ENCODE measurements around the gene PRR11.
"Not testable (repeated sequence)": the region's sequence is repeated elsewhere in the genome, so short reads cannot be mapped to it uniquely, and the experiment has no call there.

Gene PRR11

DNA sequence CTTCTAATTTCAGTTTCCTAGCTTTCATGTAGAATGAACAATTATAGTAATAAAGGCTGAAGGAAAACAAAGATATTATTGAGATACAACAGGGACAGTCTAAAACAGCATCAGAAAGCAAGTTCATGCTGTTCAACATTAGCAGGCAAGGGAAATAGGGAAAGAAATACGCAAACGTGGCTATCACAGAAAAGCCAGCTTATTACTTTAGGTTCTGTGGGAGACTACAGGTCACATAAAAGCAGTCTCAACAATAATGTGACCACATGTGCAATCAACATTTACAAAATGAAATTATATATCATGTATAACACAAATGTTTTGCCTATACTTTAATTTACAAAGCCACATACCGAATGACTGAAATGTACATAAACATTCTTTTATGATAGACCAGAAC, 44.0 kb upstream of the PRR11 start:
- no peak overlapping the region for H3K27ac ChIP-seq
- TF ChIP-seq ZFX (IDR thresholded peaks at IDR 0.05), result no peak
- TF ChIP-seq, protein P1, sequence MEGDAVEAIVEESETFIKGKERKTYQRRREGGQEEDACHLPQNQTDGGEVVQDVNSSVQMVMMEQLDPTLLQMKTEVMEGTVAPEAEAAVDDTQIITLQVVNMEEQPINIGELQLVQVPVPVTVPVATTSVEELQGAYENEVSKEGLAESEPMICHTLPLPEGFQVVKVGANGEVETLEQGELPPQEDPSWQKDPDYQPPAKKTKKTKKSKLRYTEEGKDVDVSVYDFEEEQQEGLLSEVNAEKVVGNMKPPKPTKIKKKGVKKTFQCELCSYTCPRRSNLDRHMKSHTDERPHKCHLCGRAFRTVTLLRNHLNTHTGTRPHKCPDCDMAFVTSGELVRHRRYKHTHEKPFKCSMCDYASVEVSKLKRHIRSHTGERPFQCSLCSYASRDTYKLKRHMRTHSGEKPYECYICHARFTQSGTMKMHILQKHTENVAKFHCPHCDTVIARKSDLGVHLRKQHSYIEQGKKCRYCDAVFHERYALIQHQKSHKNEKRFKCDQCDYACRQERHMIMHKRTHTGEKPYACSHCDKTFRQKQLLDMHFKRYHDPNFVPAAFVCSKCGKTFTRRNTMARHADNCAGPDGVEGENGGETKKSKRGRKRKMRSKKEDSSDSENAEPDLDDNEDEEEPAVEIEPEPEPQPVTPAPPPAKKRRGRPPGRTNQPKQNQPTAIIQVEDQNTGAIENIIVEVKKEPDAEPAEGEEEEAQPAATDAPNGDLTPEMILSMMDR (conservative IDR thresholded peaks at IDR 0.05), result no peak

DNA sequence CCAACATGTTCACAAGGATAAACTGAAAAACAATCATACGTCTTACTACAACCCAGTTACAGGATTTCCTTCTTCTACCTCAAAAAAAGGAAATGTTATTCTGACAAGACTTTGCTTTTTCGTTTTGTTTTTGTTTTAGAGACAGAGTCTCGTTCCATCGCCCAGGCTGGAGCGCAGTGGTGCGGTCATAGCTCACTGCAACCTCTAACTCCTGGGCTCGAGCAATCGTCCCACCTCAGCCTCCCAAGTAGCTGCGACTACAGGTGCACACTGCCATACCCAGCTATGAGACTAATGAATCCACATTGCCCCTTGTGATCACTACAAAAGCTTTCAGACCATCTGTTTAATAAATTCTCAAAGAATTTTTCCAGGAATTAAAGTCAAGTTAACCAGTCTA, 40.1 kb upstream of the PRR11 start:
- H3K27ac ChIP-seq, result no peak overlapping the region
- no peak for TF ChIP-seq ZFX (IDR thresholded peaks at IDR 0.05)
- TF ChIP-seq, protein P1 (conservative IDR thresholded peaks at IDR 0.05), result no peak

DNA sequence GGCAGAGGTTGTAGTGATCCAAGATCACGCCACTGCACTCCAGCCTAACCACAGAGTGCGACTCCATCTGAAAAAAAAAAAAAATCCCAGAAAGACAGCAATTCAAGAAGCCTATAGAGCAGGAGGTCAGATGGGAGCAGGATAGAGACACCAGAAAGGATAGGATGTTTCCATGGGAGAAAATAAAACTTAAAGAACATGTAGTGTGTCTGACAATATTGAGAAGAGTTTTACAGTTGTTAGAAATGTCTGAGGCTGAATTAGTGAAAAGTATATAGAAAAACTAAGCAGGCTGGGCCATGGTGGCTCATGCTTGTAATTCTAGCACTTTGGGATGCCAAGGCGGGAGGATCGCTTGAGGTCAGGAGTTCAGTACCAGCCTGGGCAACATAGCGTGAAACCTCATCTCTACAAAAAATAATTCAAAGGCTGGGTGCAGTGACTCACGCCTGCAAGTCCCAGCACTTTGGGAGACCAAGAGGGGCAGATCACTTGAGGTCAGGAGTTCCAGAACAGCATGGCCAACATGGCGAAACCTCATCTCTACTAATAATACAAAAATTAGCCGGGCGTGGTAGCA, 33.6 kb upstream of the PRR11 start:
- no peak for TF ChIP-seq ZFX (IDR thresholded peaks at IDR 0.05)
- TF ChIP-seq, protein P1 (conservative IDR thresholded peaks at IDR 0.05), result no peak
- H3K27ac ChIP-seq, result no peak overlapping the region

DNA sequence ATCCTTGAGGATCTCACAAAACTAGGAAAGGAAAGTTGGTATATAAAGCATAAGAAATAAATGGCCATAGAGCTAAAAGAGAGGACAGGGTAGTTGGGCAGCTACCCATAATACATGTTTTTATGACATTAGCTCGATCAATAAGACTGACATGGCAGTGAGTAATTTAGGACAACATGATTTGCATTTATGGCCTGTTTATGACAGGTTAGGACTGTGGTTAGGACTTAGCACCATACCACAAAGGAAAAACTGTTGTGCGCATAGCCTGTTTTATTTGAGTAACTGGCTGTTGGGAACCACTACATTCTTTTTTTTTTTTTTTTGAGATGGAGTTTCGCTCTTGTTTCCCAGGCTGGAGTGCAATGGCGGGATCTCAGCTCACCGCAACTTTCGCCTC, 30.9 kb upstream of the PRR11 start:
- no peak overlapping the region for H3K27ac ChIP-seq
- TF ChIP-seq, protein P1 (conservative IDR thresholded peaks at IDR 0.05), result no peak
- TF ChIP-seq ZFX (IDR thresholded peaks at IDR 0.05), result no peak

DNA sequence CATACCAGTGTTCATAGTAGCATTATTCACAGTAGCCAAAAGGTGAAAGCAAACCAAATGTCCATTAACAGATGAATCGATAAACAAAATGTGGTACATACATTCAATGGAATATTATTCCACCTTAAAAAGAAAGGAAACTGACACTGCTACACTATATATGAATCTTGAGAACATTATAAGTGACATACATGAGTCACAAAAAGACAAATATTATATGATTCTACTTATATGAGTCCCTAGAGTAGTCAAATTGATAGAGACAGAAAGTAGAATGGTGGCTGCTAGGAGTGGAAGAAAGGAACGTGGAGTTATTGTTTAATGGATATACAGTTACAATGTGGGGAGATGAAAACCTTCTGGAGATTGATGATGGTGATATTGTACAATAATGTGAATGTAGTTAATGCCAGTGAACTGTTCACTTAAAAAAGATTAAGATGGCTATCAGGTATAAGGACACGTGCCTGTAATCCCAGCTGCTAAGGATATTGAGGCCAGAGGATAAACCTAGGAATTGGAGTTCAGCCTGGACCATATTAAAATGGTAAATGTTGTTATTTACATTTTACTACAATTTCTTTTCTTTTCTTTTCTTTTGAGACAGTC, 28.6 kb upstream of the PRR11 start:
- TF ChIP-seq, protein P1 (conservative IDR thresholded peaks at IDR 0.05), result no peak
- no peak overlapping the region for H3K27ac ChIP-seq

DNA sequence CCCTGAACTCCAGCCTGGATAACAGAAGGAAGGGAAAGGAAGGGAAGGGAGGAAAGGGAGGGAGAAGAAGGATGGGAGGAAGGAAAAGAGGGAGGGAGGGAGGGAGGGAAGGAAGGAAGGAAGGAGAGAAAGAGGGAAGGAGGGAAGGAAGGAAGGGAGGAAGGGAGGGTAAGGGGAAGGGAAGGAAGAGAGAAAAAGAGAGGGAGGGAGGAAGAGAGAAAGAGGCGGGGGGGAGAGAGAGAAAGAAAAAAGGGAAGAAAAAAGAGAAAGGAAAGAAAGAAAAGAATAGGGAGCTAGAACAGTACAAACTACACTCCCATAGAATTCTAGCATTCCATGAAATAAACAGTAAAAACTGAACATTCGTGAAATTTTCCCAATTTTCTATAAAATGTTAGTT, 25.7 kb upstream of the PRR11 start:
- no peak overlapping the region for H3K27ac ChIP-seq
- no peak for TF ChIP-seq ZFX (IDR thresholded peaks at IDR 0.05)
- TF ChIP-seq, protein P1 (conservative IDR thresholded peaks at IDR 0.05), result no peak

DNA sequence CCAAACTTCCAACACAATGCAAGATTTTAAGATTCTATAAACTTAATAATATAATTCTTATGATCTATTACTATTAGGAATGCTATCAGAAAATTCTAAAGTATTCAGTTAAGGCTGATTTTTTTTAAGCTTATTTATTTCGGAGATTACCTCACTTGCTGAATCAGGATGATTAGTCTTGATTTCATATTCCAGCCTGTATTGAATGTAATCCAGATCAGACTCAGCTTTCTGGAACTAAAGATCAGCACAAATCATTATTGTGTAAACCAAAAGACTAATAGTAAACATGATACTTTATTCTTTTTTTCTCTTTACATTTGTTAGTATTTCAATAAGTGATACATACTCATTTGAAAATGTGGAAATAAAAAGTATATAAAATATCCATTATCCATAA, 24.4 kb upstream of the PRR11 start:
- H3K27ac ChIP-seq, result no peak overlapping the region
- TF ChIP-seq, protein P1 (conservative IDR thresholded peaks at IDR 0.05), result no peak
- no peak for TF ChIP-seq ZFX (IDR thresholded peaks at IDR 0.05)

DNA sequence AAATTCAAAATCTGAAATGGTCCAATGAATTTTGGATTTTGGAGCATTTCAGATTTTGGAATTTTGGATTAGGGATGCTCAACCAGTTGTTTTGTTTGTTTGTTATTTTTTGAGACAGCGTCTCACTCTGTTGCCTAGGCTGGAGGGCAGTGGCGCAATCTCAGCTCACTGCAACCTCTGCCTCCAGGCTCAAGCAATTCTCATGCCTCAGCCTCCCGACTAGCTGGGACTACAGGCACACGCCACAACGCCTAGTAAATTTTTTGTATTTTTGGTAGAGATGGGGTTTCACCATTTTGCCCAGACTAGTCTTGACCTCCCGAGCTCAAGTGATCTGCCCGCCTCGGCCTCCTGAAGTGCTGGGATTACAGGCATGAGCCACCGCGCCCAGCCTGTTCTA, 17.2 kb upstream of the PRR11 start:
- H3K27ac ChIP-seq, result not testable (repeated sequence)

Data from C4-2B (cell line).